IPS-18c (cell line): Measurements from ENCODE around the gene SAXO1.
"Not testable (repeated sequence)": the region's sequence is repeated elsewhere in the genome, so short reads cannot be mapped to it uniquely, and the experiment has no call there.

Source experiments
- H3K4me3 ChIP-seq: 2 replicates; pipeline ENCODE4 v1.7.0; 2013; ENCODE audit warnings: low read depth, mild to moderate bottlenecking, low read length, moderate library complexity; ENCODE audit not compliant: insufficient read depth
- H3K9me3 ChIP-seq: one replicate; pipeline ENCODE4 v1.6.1; 2013; ENCODE audit warnings: mild to moderate bottlenecking, low read length, moderate library complexity; ENCODE audit not compliant: control insufficient read depth, insufficient read depth

The SAXO1 gene

GRCh38 chr9:19020886-19021455, 12.0 kb downstream of the SAXO1 start:
- Histone ChIP-seq H3K4me3 (no peak overlapping the region), H3K9me3 (no peaks in the 10 kb centered on the region)

GRCh38 chr9:19018201-19018600, 14.8 kb downstream of the SAXO1 start:
- H3K4me3 ChIP-seq: no peak overlapping the region
- no peaks in the 10 kb centered on the region for H3K9me3 ChIP-seq

- H3K9me3 ChIP-seq: no peaks in the 10 kb centered on the region
- H3K4me3 ChIP-seq: no peak overlapping the region
Measured at GRCh38 chr9:19009391-19009965, 23.5 kb downstream of the SAXO1 start.

GRCh38 chr9:19000133-19000532, 32.9 kb downstream of the SAXO1 start:
- H3K4me3 ChIP-seq: no peak overlapping the region
- peaks cover 4% of the 10 kb centered on the region for H3K9me3 ChIP-seq

GRCh38 chr9:18999173-18999785, 33.7 kb downstream of the SAXO1 start:
- Histone ChIP-seq H3K9me3 (peaks cover 4% of the 10 kb centered on the region), H3K4me3 (no peak overlapping the region)

- Histone ChIP-seq H3K4me3 (no peak overlapping the region), H3K9me3 (peaks cover 4% of the 10 kb centered on the region)
Measured at GRCh38 chr9:18997151-18997550, 35.9 kb downstream of the SAXO1 start.

- Histone ChIP-seq H3K9me3 (peaks cover 4% of the 10 kb centered on the region), H3K4me3 (no peak overlapping the region)
Measured at GRCh38 chr9:18996211-18996610, 36.8 kb downstream of the SAXO1 start.

GRCh38 chr9:18994263-18994916, 38.6 kb downstream of the SAXO1 start:
- Histone ChIP-seq H3K9me3 (no peaks in the 10 kb centered on the region), H3K4me3 (no peak overlapping the region)

GRCh38 chr9:18991197-18991596, 41.8 kb downstream of the SAXO1 start:
- not testable (repeated sequence) for H3K4me3 ChIP-seq, H3K9me3 ChIP-seq

GRCh38 chr9:18990494-18990893, 42.5 kb downstream of the SAXO1 start:
- Histone ChIP-seq H3K9me3 (no peaks in the 10 kb centered on the region), H3K4me3 (no peak overlapping the region)

- H3K9me3 ChIP-seq: no peaks in the 10 kb centered on the region
- no peak overlapping the region for H3K4me3 ChIP-seq
Measured at GRCh38 chr9:18989865-18990264, 43.1 kb downstream of the SAXO1 start.

GRCh38 chr9:18989097-18989496, 43.9 kb downstream of the SAXO1 start:
- H3K4me3 ChIP-seq: no peak overlapping the region
- H3K9me3 ChIP-seq: no peaks in the 10 kb centered on the region

- H3K4me3 ChIP-seq: no peak overlapping the region
- peaks cover 6% of the 10 kb centered on the region for H3K9me3 ChIP-seq
Measured at GRCh38 chr9:18988003-18988402, 45.0 kb downstream of the SAXO1 start.

- no peak overlapping the region for H3K4me3 ChIP-seq
Measured at GRCh38 chr9:18985996-18986395, 47.0 kb downstream of the SAXO1 start.

GRCh38 chr9:18985464-18985951, 47.5 kb downstream of the SAXO1 start:
- no peak overlapping the region for H3K4me3 ChIP-seq
- H3K9me3 ChIP-seq: peaks cover 6% of the 10 kb centered on the region

More at GRCh38 chr9:18985996-18986395, 47.0 kb downstream of the SAXO1 start:
- peaks cover 6% of the 10 kb centered on the region for H3K9me3 ChIP-seq

GRCh38 chr9:18982262-18982620, 50.8 kb downstream of the SAXO1 start:
- peaks cover 6% of the 10 kb centered on the region for H3K9me3 ChIP-seq

GRCh38 chr9:18981476-18982261, 51.3 kb downstream of the SAXO1 start:
- Histone ChIP-seq H3K4me3 (no peak overlapping the region), H3K9me3 (peaks cover 6% of the 10 kb centered on the region)

More at GRCh38 chr9:18982262-18982620, 50.8 kb downstream of the SAXO1 start:
- no peak overlapping the region for H3K4me3 ChIP-seq
